ENCODE data around the gene LUC7L.
"Not testable (repeated sequence)": the region's sequence is repeated elsewhere in the genome, so short reads cannot be mapped to it uniquely, and the experiment has no call there.

LUC7L gene

GRCh38 chr16:165539-166374 lies 63.5 kb downstream of the LUC7L start, which contains the start of gene HBM:
TSS of gene HBM (plus strand) at chr16:165978. CDS start at chr16:165998, 20 bp downstream.
- peaks cover 90% of the 10 kb centered on the region for H3K27me3 ChIP-seq
- H3K27ac ChIP-seq: no peak within 1 kb of the TSS
- no peak within 1 kb of the TSS for H3K4me3 ChIP-seq (ENCODE audit: low read depth in 1 of 2, low read length in 1 of 2)
- TF ChIP-seq CTCF (IDR thresholded peaks at IDR 0.05): no peak
- no peaks in the 10 kb centered on the region for H3K9me3 ChIP-seq
- H3K36me3 ChIP-seq: no peaks in the 10 kb centered on the region
- peaks cover 5 to 6% of the 10 kb centered on the region in 2 experiments for H3K4me1 ChIP-seq (ENCODE audit: control insufficient read depth in 1 of 2, insufficient read depth in 1 of 2, low read depth in 1 of 2, low read length in 1 of 2)

GRCh38 chr16:164827-165538 lies 64.3 kb downstream of the LUC7L start:
- no peak overlapping the region for H3K27ac ChIP-seq
- H3K9me3 ChIP-seq: no peaks in the 10 kb centered on the region
- H3K4me1 ChIP-seq (ENCODE audit: control insufficient read depth in 1 of 2, insufficient read depth in 1 of 2, low read depth in 1 of 2, low read length in 1 of 2): peaks cover 5 to 6% of the 10 kb centered on the region in 2 experiments
- H3K27me3 ChIP-seq: peaks cover 88% of the 10 kb centered on the region
- TF ChIP-seq CTCF (IDR thresholded peaks at IDR 0.05): no peak
- H3K36me3 ChIP-seq: no peaks in the 10 kb centered on the region
- H3K4me3 ChIP-seq (ENCODE audit: low read depth in 1 of 2, low read length in 1 of 2): no peak overlapping the region

GRCh38 chr16:164134-164823 lies 65.0 kb downstream of the LUC7L start:
- H3K36me3 ChIP-seq; H3K9me3 ChIP-seq; H3K4me1 ChIP-seq (ENCODE audit: control insufficient read depth in 1 of 2, insufficient read depth in 1 of 2, low read depth in 1 of 2, low read length in 1 of 2); H3K4me3 ChIP-seq (ENCODE audit: low read depth in 1 of 2, low read length in 1 of 2); H3K27ac ChIP-seq: not testable (repeated sequence)
- peaks cover 86% of the 10 kb centered on the region for H3K27me3 ChIP-seq

GRCh38 chr16:163696-164095 lies 65.6 kb downstream of the LUC7L start:
- H3K4me3 ChIP-seq (ENCODE audit: low read depth in 1 of 2, low read length in 1 of 2); H3K27ac ChIP-seq; H3K36me3 ChIP-seq; H3K9me3 ChIP-seq; H3K4me1 ChIP-seq (ENCODE audit: control insufficient read depth in 1 of 2, insufficient read depth in 1 of 2, low read depth in 1 of 2, low read length in 1 of 2): not testable (repeated sequence)
- peaks cover 84% of the 10 kb centered on the region for H3K27me3 ChIP-seq

GRCh38 chr16:163139-163538 lies 66.1 kb downstream of the LUC7L start:
- not testable (repeated sequence) for H3K9me3 ChIP-seq; H3K4me3 ChIP-seq (ENCODE audit: low read depth in 1 of 2, low read length in 1 of 2); H3K27ac ChIP-seq; H3K36me3 ChIP-seq; H3K4me1 ChIP-seq (ENCODE audit: control insufficient read depth in 1 of 2, insufficient read depth in 1 of 2, low read depth in 1 of 2, low read length in 1 of 2)
- H3K27me3 ChIP-seq: peaks cover 83% of the 10 kb centered on the region

GRCh38 chr16:162271-162991 lies 66.8 kb downstream of the LUC7L start:
- no peak for TF ChIP-seq CTCF (IDR thresholded peaks at IDR 0.05)
- Histone ChIP-seq H3K27me3 (peaks cover 83% of the 10 kb centered on the region), H3K4me3 (ENCODE audit: low read depth in 1 of 2, low read length in 1 of 2) (no peak overlapping the region), H3K27ac (no peak overlapping the region), H3K9me3 (no peaks in the 10 kb centered on the region), H3K36me3 (no peaks in the 10 kb centered on the region), H3K4me1 (ENCODE audit: control insufficient read depth in 1 of 2, insufficient read depth in 1 of 2, low read depth in 1 of 2, low read length in 1 of 2) (peaks cover 5 to 6% of the 10 kb centered on the region in 2 experiments)

All from neutrophil (primary cell).